ENCODE results near the gene BUB1B. TPM values are rescaled to one million over a fixed set of nuclear protein-coding genes. Genes with fewer than 3 reads are reported as not detected.

BUB1B gene
- total RNA-seq, 1 experiment from 2014 or later = 92.9 TPM

DNA sequence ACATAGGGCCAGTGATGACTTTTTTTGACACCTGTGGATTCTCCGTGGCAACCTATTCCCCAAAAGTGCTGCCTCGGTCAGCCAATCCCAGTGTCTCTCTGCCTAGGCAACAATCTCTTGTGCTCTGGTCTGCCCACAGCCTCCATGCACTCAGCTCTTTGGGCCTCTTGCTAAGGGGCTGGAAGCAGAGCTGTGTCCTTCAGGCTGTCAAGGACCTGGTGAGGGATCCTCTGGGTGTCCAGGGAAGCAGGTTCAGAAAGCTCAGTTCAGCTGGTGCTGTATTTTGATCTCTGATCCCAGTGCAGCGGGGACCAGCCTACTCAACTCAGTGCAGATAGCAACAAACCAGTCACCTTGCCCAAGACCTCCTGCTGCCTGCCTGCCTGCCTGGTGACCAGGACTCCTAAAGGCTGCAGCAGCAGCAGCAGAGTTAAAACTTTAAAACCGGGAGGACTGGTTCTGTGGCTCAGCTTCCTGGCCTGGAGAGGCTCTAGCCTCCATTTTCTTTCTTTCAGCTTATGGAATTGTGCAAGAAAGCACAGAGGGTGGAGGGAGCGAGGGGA lies 84.2 kb downstream of the BUB1B start:
- no peak overlapping the region for H3K4me3 ChIP-seq (replicated peaks in 1 of 2; ENCODE audit: low read depth in 1 of 2, low read length in 2 of 2)
- ChIA-PET CTCF (no interaction called here), RAD21 (ENCODE audit: low non-redundant PET in 1 of 2, low total read pairs in 2 of 2, uncharacterized antibody in 2 of 2, unreplicated experiment in 2 of 2) (no interaction called here), POLR2A (no interaction called here)
- no peak overlapping the region for H3K27ac ChIP-seq (ENCODE audit: low read depth, low read length)
- no peaks in the 10 kb centered on the region for H3K27me3 ChIP-seq (ENCODE audit: insufficient read depth, low read length)
- TF ChIP-seq POLR2A (IDR thresholded peaks at IDR 0.05; ENCODE audit: borderline replicate concordance, extremely low read depth, insufficient read depth, insufficient read length) (no peak), TCF7L2 (IDR thresholded peaks at IDR 0.05; ENCODE audit: borderline replicate concordance, extremely low read depth, insufficient read depth, insufficient read length) (no peak), REST (IDR thresholded peaks at IDR 0.05; ENCODE audit: low read depth) (no peak), EZH2phosphoT487 (IDR thresholded peaks at IDR 0.05; ENCODE audit: borderline replicate concordance) (no peak), FOSL1 (IDR thresholded peaks at IDR 0.05; ENCODE audit: low read depth) (no peak), CBX3 (IDR thresholded peaks at IDR 0.05; ENCODE audit: low read depth) (no peak), JUND (IDR thresholded peaks at IDR 0.05) (no peak), EZH2 (IDR thresholded peaks at IDR 0.05) (no peak)
- TF ChIP-seq, protein P1, sequence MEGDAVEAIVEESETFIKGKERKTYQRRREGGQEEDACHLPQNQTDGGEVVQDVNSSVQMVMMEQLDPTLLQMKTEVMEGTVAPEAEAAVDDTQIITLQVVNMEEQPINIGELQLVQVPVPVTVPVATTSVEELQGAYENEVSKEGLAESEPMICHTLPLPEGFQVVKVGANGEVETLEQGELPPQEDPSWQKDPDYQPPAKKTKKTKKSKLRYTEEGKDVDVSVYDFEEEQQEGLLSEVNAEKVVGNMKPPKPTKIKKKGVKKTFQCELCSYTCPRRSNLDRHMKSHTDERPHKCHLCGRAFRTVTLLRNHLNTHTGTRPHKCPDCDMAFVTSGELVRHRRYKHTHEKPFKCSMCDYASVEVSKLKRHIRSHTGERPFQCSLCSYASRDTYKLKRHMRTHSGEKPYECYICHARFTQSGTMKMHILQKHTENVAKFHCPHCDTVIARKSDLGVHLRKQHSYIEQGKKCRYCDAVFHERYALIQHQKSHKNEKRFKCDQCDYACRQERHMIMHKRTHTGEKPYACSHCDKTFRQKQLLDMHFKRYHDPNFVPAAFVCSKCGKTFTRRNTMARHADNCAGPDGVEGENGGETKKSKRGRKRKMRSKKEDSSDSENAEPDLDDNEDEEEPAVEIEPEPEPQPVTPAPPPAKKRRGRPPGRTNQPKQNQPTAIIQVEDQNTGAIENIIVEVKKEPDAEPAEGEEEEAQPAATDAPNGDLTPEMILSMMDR (IDR thresholded peaks at IDR 0.05 in 2 of 3, conservative IDR thresholded peaks at IDR 0.05 in 1 of 3; ENCODE audit: borderline replicate concordance in 1 of 3, insufficient read depth in 1 of 3, low read depth in 2 of 3, low read length in 2 of 3) = no peak
- TF ChIP-seq, protein P2, sequence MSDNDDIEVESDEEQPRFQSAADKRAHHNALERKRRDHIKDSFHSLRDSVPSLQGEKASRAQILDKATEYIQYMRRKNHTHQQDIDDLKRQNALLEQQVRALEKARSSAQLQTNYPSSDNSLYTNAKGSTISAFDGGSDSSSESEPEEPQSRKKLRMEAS (IDR thresholded peaks at IDR 0.05) = no peak
- TF ChIP-seq, protein P3, sequence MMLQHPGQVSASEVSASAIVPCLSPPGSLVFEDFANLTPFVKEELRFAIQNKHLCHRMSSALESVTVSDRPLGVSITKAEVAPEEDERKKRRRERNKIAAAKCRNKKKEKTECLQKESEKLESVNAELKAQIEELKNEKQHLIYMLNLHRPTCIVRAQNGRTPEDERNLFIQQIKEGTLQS (IDR thresholded peaks at IDR 0.05) = no peak
- H3K4me2 ChIP-seq (ENCODE audit: low read length) = peak overlapping the region; percentile 1; the same call in 1 of the 2 replicates
- H3K36me3 ChIP-seq (ENCODE audit: control insufficient read depth in 1 of 2, insufficient read depth in 2 of 2, low read length in 2 of 2) = no peaks in the 10 kb centered on the region
- DNase-seq (ENCODE audit: low read depth, low spot score) (no peak), ATAC-seq (peak; percentile 50; the same call in 1 of the 2 replicates)
- no peaks in the 10 kb centered on the region for H3K9me2 ChIP-seq (ENCODE audit: insufficient read depth)
- H3K79me2 ChIP-seq (ENCODE audit: insufficient read depth, low read length) = no peaks in the 10 kb centered on the region
- intact Hi-C loops (cut with micrococcal nuclease) = no loop called here
- H2AFZ ChIP-seq (ENCODE audit: low read depth, low read length, poor library complexity, severe bottlenecking) = no peak overlapping the region
- H4K20me1 ChIP-seq (ENCODE audit: insufficient read depth) = no peaks in the 10 kb centered on the region
- H3K9ac ChIP-seq (ENCODE audit: low read length) = no peak overlapping the region
- no peaks in the 10 kb centered on the region for H3K9me3 ChIP-seq (ENCODE audit: control insufficient read depth in 1 of 2, insufficient read depth in 1 of 2, low read depth in 1 of 2, low read length in 2 of 2)
- H3K4me1 ChIP-seq (ENCODE audit: control insufficient read depth in 1 of 2, insufficient read depth in 2 of 2, low read length in 2 of 2) = peaks cover 0 to 27% of the 10 kb centered on the region in 2 experiments; a peak in 3 of 4 replicates
- no TSS peak for BruUV-seq (replicated peaks)

Measured in HCT116 (cell line).